ENCODE data around the gene MEIOB.

DNA sequence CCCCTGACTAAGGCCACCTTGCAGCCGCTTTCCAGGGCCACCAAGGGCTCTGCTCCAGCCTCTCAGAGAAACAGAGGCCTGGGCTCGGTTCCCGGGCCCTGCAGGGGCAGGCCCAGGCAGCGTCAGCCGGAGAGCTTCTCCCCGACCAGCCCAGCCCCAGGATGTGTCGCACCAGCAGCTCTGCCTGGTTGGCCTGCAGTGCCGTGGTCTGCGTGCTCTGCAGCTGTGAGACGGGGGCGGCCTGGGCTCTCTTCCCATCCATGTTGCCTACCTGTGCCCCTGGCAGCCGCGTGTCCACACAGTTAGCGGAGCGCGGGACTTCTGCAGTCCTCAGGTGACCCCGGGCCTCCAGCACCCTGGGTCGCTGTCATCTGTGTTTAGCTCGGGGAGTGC, 83.3 kb downstream of the MEIOB start:
- TF ChIP-seq, protein P1, sequence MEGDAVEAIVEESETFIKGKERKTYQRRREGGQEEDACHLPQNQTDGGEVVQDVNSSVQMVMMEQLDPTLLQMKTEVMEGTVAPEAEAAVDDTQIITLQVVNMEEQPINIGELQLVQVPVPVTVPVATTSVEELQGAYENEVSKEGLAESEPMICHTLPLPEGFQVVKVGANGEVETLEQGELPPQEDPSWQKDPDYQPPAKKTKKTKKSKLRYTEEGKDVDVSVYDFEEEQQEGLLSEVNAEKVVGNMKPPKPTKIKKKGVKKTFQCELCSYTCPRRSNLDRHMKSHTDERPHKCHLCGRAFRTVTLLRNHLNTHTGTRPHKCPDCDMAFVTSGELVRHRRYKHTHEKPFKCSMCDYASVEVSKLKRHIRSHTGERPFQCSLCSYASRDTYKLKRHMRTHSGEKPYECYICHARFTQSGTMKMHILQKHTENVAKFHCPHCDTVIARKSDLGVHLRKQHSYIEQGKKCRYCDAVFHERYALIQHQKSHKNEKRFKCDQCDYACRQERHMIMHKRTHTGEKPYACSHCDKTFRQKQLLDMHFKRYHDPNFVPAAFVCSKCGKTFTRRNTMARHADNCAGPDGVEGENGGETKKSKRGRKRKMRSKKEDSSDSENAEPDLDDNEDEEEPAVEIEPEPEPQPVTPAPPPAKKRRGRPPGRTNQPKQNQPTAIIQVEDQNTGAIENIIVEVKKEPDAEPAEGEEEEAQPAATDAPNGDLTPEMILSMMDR (optimal IDR thresholded peaks at IDR 0.05 in 1 of 3, IDR thresholded peaks at IDR 0.05 in 1 of 3, conservative IDR thresholded peaks at IDR 0.05 in 1 of 3; ENCODE audit: extremely low read depth in 1 of 3, insufficient read depth in 2 of 3, low read length in 3 of 3) = no peak
- no peak for TF ChIP-seq EZH2 (IDR thresholded peaks at IDR 0.05; ENCODE audit: low read length)

Measured in keratinocyte (primary cell).